GM23248 (cell line): ENCODE results near the gene NUP210. TPM values are rescaled to one million over a fixed set of nuclear protein-coding genes. Genes with fewer than 3 reads are reported as not detected.
A peak's percentile ranks its signal among the peaks of the same experiment; 100 is the strongest.

Source experiments
- DNase-seq: peaks from one replicate; pipeline ENCODE4 v3.0.0-alpha.2; 2015
- H2AFZ ChIP-seq: fragments of 200-600 bp; sonication (generic); 2 replicates; pipeline ENCODE4 v1.6.1; 2016; ENCODE audit warnings: antibody characterized with exemption
- H3F3A ChIP-seq: fragments of 200-600 bp; sonication (generic); 2 replicates; pipeline ENCODE4 v1.6.1; 2016; ENCODE audit warnings: mild to moderate bottlenecking, antibody characterized with exemption, mixed run types; ENCODE audit not compliant: insufficient read depth
- H3K27ac ChIP-seq: fragments of 200-600 bp; sonication (generic); 2 replicates; pipeline ENCODE4 v1.5.1; 2016; ENCODE audit warnings: mild to moderate bottlenecking
- H3K27me3 ChIP-seq: fragments of 200-600 bp; sonication (generic); replicated peaks from 2 replicates; pipeline ENCODE4 v1.6.1; 2016; ENCODE audit warnings: mild to moderate bottlenecking; ENCODE audit not compliant: insufficient read depth
- H3K36me3 ChIP-seq: fragments of 200-600 bp; sonication (generic); 2 replicates; pipeline ENCODE4 v1.6.1; 2016; ENCODE audit warnings: low read depth, mild to moderate bottlenecking
- H3K4me1 ChIP-seq: fragments of 200-600 bp; sonication (generic); 2 replicates; pipeline ENCODE4 v1.6.1; 2016; ENCODE audit warnings: mild to moderate bottlenecking; ENCODE audit not compliant: insufficient read depth
- H3K4me2 ChIP-seq: fragments of 200-600 bp; sonication (generic); one replicate; pipeline ENCODE4 v1.6.1; 2016; ENCODE audit warnings: mild to moderate bottlenecking; ENCODE audit not compliant: unreplicated experiment
- H3K4me3 ChIP-seq: fragments of 200-600 bp; sonication (generic); 2 replicates; pipeline ENCODE4 v1.5.1; 2016; ENCODE audit warnings: mild to moderate bottlenecking
- H3K79me2 ChIP-seq: fragments of 200-600 bp; sonication (generic); 2 replicates; pipeline ENCODE4 v1.6.1; 2016; ENCODE audit warnings: mild to moderate bottlenecking; ENCODE audit not compliant: insufficient read depth
- H3K9ac ChIP-seq: fragments of 200-600 bp; sonication (generic); 2 replicates; pipeline ENCODE4 v1.6.1; 2016; ENCODE audit warnings: mild to moderate bottlenecking
- H3K9me2 ChIP-seq: fragments of 200-600 bp; sonication (generic); 2 replicates; pipeline ENCODE4 v1.6.1; 2016; ENCODE audit warnings: mixed run types, mild to moderate bottlenecking, moderate library complexity; ENCODE audit not compliant: insufficient read depth
- H3K9me3 ChIP-seq: fragments of 200-600 bp; sonication (generic); one replicate; pipeline ENCODE4 v1.6.1; 2017; ENCODE audit warnings: low read depth
- H4K20me1 ChIP-seq: fragments of 200-600 bp; sonication (generic); 2 replicates; pipeline ENCODE4 v1.6.0; 2016; ENCODE audit not compliant: insufficient read depth
- EZH2 ChIP-seq: fragments of 200-600 bp; sonication (generic); IDR thresholded peaks from 2 replicates; pipeline ENCODE4 v1.6.1; 2018; ENCODE audit warnings: antibody characterized with exemption, mild to moderate bottlenecking; ENCODE audit not compliant: insufficient read depth, poor library complexity, severe bottlenecking
- EZH2phosphoT487 ChIP-seq: fragments of 200-600 bp; sonication (generic); IDR thresholded peaks from 2 replicates; pipeline ENCODE4 v1.6.1; 2018; ENCODE audit warnings: antibody characterized with exemption, moderate library complexity, mild to moderate bottlenecking, low read depth; ENCODE audit not compliant: insufficient read depth
- WGBS, 2 experiments: methylation state at CpG; one replicate each; pipeline ENCODE4 v1.1.6; 2015 to 2017; ENCODE audit warnings: low lambda C conversion rate in 2 of 2, low coverage in 1 of 2; ENCODE audit errors: missing lambda C conversion rate in 2 of 2; 5-methylcytosine and 5-hydroxymethylcytosine counted together
- in situ Hi-C: fragments of 300-500 bp; cut with MboI; formaldehyde crosslinking; loops from 2 replicates; pipeline ENCODE4 v1.15.0; 2020
- polyA plus RNA-seq: library from polyadenylated mRNA; unstranded; fragments of >200 nt; fragmentation: Nextera tagmentation; extraction: Ambion mirVana; gene quantifications from 2 replicates; pipeline ENCODE4 v1.2.1, GENCODE V29; 2016
- total RNA-seq: library from RNA; depleted of rRNA; stranded (reverse); fragments of >200 nt; shearing (Covaris generic); gene quantifications from 2 replicates; pipeline ENCODE4 v1.2.3, GENCODE V29; 2014

NUP210 gene
- total and polyA plus RNA-seq, 2 experiments from 2014 or later = 0.04 TPM; not detected in 1

DNA sequence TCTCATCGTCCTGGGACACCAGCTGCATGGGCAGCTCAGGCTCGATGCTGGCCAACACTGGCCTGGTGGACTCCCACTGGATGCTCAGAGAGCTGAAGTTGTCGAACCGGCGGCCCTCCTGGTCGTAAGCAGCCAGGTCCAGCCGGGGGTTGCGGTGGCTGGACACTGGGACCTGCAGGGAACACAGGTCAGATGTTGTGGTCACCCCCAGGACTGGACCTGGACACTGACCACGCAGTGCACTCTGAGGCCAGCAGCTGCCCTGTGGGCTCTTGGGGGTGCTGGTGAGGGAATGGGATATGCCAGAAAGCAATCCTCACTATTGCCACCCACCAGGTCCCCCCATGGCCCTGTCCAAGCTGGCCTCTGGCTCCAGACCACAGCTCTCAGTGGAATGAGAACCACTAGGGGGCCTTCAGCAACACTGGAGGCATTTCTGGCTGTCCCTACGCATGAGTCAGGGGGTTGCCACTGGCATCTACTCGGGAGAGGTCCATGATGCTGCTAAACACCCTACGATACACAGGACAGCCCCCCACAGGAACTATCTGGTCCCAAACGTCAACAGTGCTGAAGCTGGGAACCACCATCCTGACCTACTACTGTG is 66.1 kb downstream of the NUP210 start:
- no peaks in the 10 kb centered on the region for H3K9me3 ChIP-seq
- H3K27ac ChIP-seq = no peak overlapping the region
- no peaks in the 10 kb centered on the region for H3K79me2 ChIP-seq
- in situ Hi-C loops = no loop called here
- no peak overlapping the region for H3K9ac ChIP-seq
- H3K36me3 ChIP-seq = no peaks in the 10 kb centered on the region
- TF ChIP-seq EZH2phosphoT487 (no peak), EZH2 (no peak)
- H3K4me1 ChIP-seq = no peaks in the 10 kb centered on the region
- no peaks in the 10 kb centered on the region for H3K9me2 ChIP-seq
- H3K4me3 ChIP-seq = no peak overlapping the region
- 55 to 60% methylated on average over 13 of the region's 13 CpGs for WGBS, 2 experiments
- no peaks in the 10 kb centered on the region for H3F3A ChIP-seq
- H2AFZ ChIP-seq = no peak overlapping the region
- H3K27me3 ChIP-seq = 0 out of 2 replicates have a peak, but pooled peaks cover 9% of the 10 kb centered on the region
- no peaks in the 10 kb centered on the region for H4K20me1 ChIP-seq
- no peak overlapping the region for H3K4me2 ChIP-seq
- DNase-seq = peak; percentile 57

DNA sequence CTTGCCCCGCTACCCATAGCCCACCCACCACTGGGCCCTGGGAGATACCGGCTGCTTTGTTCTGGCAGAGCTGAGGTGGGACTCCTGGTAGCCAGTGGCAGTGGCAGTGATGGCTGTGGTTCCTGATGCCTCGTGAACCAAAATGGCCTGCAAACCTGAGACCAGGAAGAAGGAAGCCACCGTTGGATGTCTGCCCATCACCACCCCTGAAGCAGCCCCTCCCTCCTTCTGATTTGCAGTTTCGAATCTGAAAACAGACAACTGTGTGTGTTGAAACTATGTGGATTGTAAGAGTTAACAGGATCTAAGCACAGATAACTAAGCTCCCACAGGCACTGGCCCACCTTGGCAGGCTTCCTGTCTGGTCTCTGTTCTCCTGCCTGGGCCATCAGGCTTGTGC is 66.6 kb downstream of the NUP210 start:
- Histone ChIP-seq H3K27me3 (peaks cover 13% of the 10 kb centered on the region; the same call in 1 of the 2 replicates), H3F3A (no peaks in the 10 kb centered on the region), H3K4me2 (no peak overlapping the region), H3K27ac (no peak overlapping the region), H3K79me2 (no peaks in the 10 kb centered on the region), H3K4me3 (no peak overlapping the region), H2AFZ (no peak overlapping the region), H3K36me3 (no peaks in the 10 kb centered on the region), H3K9me3 (no peaks in the 10 kb centered on the region), H4K20me1 (no peaks in the 10 kb centered on the region), H3K9ac (no peak overlapping the region), H3K9me2 (no peaks in the 10 kb centered on the region), H3K4me1 (no peaks in the 10 kb centered on the region)
- DNase-seq = no peak
- in situ Hi-C loops = no loop called here
- TF ChIP-seq EZH2phosphoT487 (no peak), EZH2 (no peak)
- WGBS, 2 experiments = 54 to 64% methylated on average over 5 of the region's 5 CpGs

DNA sequence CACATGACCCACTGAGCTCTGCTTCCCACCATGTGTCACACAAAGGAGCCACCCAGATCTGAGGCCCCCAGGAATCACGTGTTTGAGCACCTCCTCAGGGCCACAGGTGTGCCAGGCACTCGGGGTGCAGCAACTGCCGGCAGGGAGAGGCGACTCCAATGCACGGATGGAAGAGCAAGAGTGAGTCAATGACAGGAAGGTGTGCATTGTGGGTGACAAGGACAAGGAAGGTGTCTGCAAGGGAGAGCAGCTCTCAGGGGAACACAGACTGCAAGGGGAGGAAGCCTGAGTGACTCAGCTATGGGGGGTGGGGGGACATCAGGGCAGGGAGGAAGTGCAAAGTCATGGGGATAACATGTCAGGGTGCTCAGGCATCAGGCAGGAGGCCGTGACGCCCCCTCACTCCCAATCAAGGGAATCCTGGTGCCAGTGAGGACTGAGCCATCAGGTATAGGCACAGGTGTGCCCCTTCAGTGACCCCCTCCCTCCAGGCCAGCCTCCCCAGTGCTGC is 67.4 kb downstream of the NUP210 start:
- Histone ChIP-seq H3K36me3 (no peaks in the 10 kb centered on the region), H3F3A (no peaks in the 10 kb centered on the region), H3K79me2 (no peaks in the 10 kb centered on the region), H3K9ac (no peak overlapping the region), H3K4me3 (no peak overlapping the region), H2AFZ (no peak overlapping the region), H3K9me2 (no peaks in the 10 kb centered on the region), H3K4me1 (no peaks in the 10 kb centered on the region), H3K4me2 (no peak overlapping the region), H4K20me1 (no peaks in the 10 kb centered on the region), H3K9me3 (no peaks in the 10 kb centered on the region), H3K27me3 (peaks cover 19% of the 10 kb centered on the region; the same call in 1 of the 2 replicates), H3K27ac (no peak overlapping the region)
- in situ Hi-C loops = no loop called here
- 54 to 57% methylated on average over 7 of the region's 7 CpGs for WGBS, 2 experiments
- TF ChIP-seq EZH2 (no peak), EZH2phosphoT487 (no peak)
- DNase-seq = peak; percentile 38

DNA sequence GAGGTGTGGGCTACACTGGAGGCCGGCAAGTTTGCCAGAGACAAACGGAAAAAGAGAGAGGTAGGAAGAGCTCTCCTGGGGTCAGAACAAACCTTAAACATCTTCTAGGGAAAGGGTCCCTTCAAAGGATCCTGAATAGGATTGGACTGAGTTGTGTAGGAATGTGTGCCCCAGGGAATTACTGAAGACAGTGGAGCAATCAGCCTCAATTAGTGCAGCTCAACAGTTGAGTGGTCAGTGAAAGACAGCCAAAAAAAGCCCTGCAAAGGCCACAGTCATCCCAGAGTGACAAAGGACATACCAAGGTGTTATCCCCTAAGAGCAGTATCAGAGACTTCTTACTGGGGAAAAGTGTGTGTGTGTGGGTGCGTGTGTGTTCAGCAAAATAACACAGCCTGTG is 70.3 kb downstream of the NUP210 start:
- peaks cover 22% of the 10 kb centered on the region; the same call in 1 of the 2 replicates for H3K27me3 ChIP-seq
- no peaks in the 10 kb centered on the region for H3K9me2 ChIP-seq
- DNase-seq = no peak
- in situ Hi-C loops = no loop called here
- no peak overlapping the region for H3K27ac ChIP-seq
- H3F3A ChIP-seq = no peaks in the 10 kb centered on the region
- H2AFZ ChIP-seq = no peak overlapping the region
- no peak for TF ChIP-seq EZH2
- TF ChIP-seq EZH2phosphoT487 = no peak
- H3K4me3 ChIP-seq = no peak overlapping the region
- H3K36me3 ChIP-seq = no peaks in the 10 kb centered on the region
- no peaks in the 10 kb centered on the region for H3K9me3 ChIP-seq
- H3K79me2 ChIP-seq = no peaks in the 10 kb centered on the region
- no peak overlapping the region for H3K9ac ChIP-seq
- no peak overlapping the region for H3K4me2 ChIP-seq
- no peaks in the 10 kb centered on the region for H4K20me1 ChIP-seq
- no peaks in the 10 kb centered on the region for H3K4me1 ChIP-seq
- WGBS, 2 experiments = 57 to 62% methylated on average over 3 of the region's 3 CpGs
